ENCODE measurements around the gene MED25. TPM values are rescaled to one million over a fixed set of nuclear protein-coding genes. Genes with fewer than 3 reads are reported as not detected.

MED25 gene
- total and polyA plus RNA-seq, 2 of the 8 experiments (the other 6 are each of a cell fraction or from before 2014, with no cell fraction given), result 21.6 to 71.4 TPM

- CTCF ChIA-PET (ENCODE audit: partially characterized antibody), result interaction anchor here (2.1 kb wide), 1 partner anchor 38 kb away, joined by 4 read pairs; no protein-coding TSS in a partner anchor
- POLR2A ChIA-PET (ENCODE audit: partially characterized antibody), result interaction anchor here (0.6 to 3.3 kb wide), 4 partner anchors 11 to 65 kb away, joined by 3 to 12 read pairs (median 5); no protein-coding TSS in a partner anchor
- no peak overlapping the region for H4K5ac ChIP-seq (ENCODE audit: insufficient read length, low read depth, low read length)
- H3K18ac ChIP-seq (ENCODE audit: extremely low read depth, low read length), result no peak overlapping the region
- no peaks in the 10 kb centered on the region for H3K9me3 ChIP-seq (ENCODE audit: insufficient read depth in 2 of 2, low read depth in 1 of 2, low read length in 1 of 2)
- TF ChIP-seq RNF2 (IDR thresholded peaks at IDR 0.05; ENCODE audit: borderline replicate concordance, low read depth, low read length, missing control alignments, poor library complexity, severe bottlenecking) (no peak), MAFK (IDR thresholded peaks at IDR 0.05; ENCODE audit: low read depth, low read length) (no peak), ZNF274 (IDR thresholded peaks at IDR 0.05; ENCODE audit: borderline replicate concordance, extremely low read depth, low read length) (no peak), SUZ12 (IDR thresholded peaks at IDR 0.05; ENCODE audit: low read length) (no peak), MAX (IDR thresholded peaks at IDR 0.05) (no peak), CHD1 (IDR thresholded peaks at IDR 0.05; ENCODE audit: low read depth, low read length) (no peak), TBP (IDR thresholded peaks at IDR 0.05; ENCODE audit: low read depth, low read length) (no peak)
- no peak overlapping the region for H3K14ac ChIP-seq (ENCODE audit: insufficient read length)
- H3K23ac ChIP-seq (ENCODE audit: insufficient read length), result no peak overlapping the region
- H3K27me3 ChIP-seq (replicated peaks in 1 of 4; ENCODE audit: control insufficient read depth in 3 of 4, extremely low read depth in 1 of 4, insufficient read depth in 3 of 4, low read length in 3 of 4), result no peaks in the 10 kb centered on the region
- H3K4me1 ChIP-seq (replicated peaks in 1 of 4; ENCODE audit: control insufficient read depth in 3 of 4, insufficient read depth in 4 of 4, low read length in 3 of 4), result no peaks in the 10 kb centered on the region
- DNase-seq (ENCODE audit: low read depth in 1 of 2, low spot score in 2 of 2), result no peak
- H2AFZ ChIP-seq (ENCODE audit: low read length), result no peak overlapping the region
- no peaks in the 10 kb centered on the region for H3K79me2 ChIP-seq (ENCODE audit: control insufficient read depth in 1 of 2, insufficient read depth in 2 of 2, low read length in 2 of 2)
- peaks cover 2 to 9% (median 6%) of the 10 kb centered on the region in 4 experiments; a peak in 5 of 8 replicates for H3K36me3 ChIP-seq (ENCODE audit: control insufficient read depth in 2 of 4, insufficient read depth in 4 of 4, low read length in 3 of 4)
- no peaks in the 10 kb centered on the region for H3K23me2 ChIP-seq (ENCODE audit: low read depth, low read length)
- H2BK12ac ChIP-seq (ENCODE audit: low read depth, low read length), result no peak overlapping the region
- peaks cover 3% of the 10 kb centered on the region; the same call in 1 of the 2 replicates for H3K79me1 ChIP-seq (ENCODE audit: low read depth, low read length)
- no peak overlapping the region for H3K4me2 ChIP-seq (ENCODE audit: insufficient read depth in 1 of 2, low read depth in 2 of 2, low read length in 2 of 2)
- H3K27ac ChIP-seq (ENCODE audit: low read depth, low read length), result no peak overlapping the region
- no peak overlapping the region for H4K91ac ChIP-seq (replicated peaks; ENCODE audit: insufficient read length, low read length)
- no peak overlapping the region for H2BK5ac ChIP-seq (ENCODE audit: low read depth, low read length)
- no peak overlapping the region for H3K9ac ChIP-seq (replicated peaks in 1 of 4; ENCODE audit: extremely low read depth in 1 of 4, low read depth in 3 of 4, low read length in 3 of 4)
- no peak overlapping the region for H2BK120ac ChIP-seq (replicated peaks; ENCODE audit: low read depth, low read length)
- H4K8ac ChIP-seq (ENCODE audit: extremely low read depth, insufficient read depth, low read length), result no peak overlapping the region
- no peak overlapping the region for H2AK5ac ChIP-seq (ENCODE audit: low read depth, low read length)
- H3K56ac ChIP-seq (replicated peaks; ENCODE audit: insufficient read length, low read depth, low read length), result no peak overlapping the region
- FAIRE-seq, result no peak
- H3K4ac ChIP-seq (replicated peaks; ENCODE audit: insufficient read length, low read depth, low read length), result no peak overlapping the region
- H4K20me1 ChIP-seq (replicated peaks in 1 of 2; ENCODE audit: control insufficient read depth in 1 of 2, insufficient read depth in 2 of 2, low read length in 2 of 2), result peaks cover 0 to 2% of the 10 kb centered on the region in 2 experiments
- H2BK15ac ChIP-seq (ENCODE audit: low read length), result no peak overlapping the region
- H3K4me3 ChIP-seq (ENCODE audit: extremely low read depth in 1 of 4, insufficient read depth in 2 of 4, low read depth in 3 of 4, low read length in 4 of 4), result no peak overlapping the region
- H2BK20ac ChIP-seq (ENCODE audit: low read length), result no peak overlapping the region
- WGBS, 2 experiments (ENCODE audit: extremely low coverage in 1 of 2, insufficient coverage in 1 of 2, insufficient read length in 1 of 2, insufficient replicate concordance in 2 of 2, low coverage in 1 of 2, low lambda C conversion rate in 2 of 2, missing lambda C conversion rate in 1 of 2), result 92% methylated on average over 3 of the region's 3 CpGs; no CpG with 5 or more reads in 1 of the 2 experiments
Measured at GRCh38 chr19:49843265-49843664, 25.2 kb downstream of the MED25 start.
